SU-DHL-6 (cell line): ENCODE measurements around the gene LIFR.

ENCODE experiments used
- EZH2phosphoT487 ChIP-seq: fragments of 200-600 bp; sonication (generic), shearing (Covaris generic); conservative IDR thresholded peaks from 2 replicates; pipeline ENCODE4 v1.6.1; 2018; ENCODE audit warnings: mild to moderate bottlenecking, antibody characterized with exemption, low read length, moderate library complexity, mixed read lengths
- TF ChIP-seq, protein P1 (sequence below): fragments of 200-600 bp; sonication (generic); IDR thresholded peaks from one replicate; pipeline ENCODE4 v1.5.1; 2017; ENCODE audit warnings: antibody characterized with exemption, mild to moderate bottlenecking, low read length, moderate library complexity; ENCODE audit not compliant: insufficient read depth, poor library complexity, severe bottlenecking

DNA sequence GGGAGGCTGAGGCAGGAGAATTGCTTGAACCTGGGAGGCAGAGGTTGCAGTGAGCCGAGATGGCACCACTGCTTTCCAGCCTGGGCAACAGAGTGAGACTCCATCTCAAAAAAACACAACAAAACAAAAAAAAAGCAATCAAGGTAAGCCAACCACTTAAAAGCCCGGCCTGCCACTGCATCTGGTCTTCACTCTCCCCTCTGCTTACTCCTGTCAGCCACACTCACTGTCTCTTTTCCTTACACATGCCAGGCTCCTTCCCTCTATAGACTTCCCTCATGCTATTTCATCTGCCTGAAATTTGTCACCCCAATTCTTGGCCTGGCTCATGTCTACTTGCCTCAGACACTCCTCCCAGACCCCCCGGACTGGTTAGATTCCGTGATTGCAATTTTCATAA lies 17.6 kb upstream of the LIFR start:
- TF ChIP-seq, protein P1, sequence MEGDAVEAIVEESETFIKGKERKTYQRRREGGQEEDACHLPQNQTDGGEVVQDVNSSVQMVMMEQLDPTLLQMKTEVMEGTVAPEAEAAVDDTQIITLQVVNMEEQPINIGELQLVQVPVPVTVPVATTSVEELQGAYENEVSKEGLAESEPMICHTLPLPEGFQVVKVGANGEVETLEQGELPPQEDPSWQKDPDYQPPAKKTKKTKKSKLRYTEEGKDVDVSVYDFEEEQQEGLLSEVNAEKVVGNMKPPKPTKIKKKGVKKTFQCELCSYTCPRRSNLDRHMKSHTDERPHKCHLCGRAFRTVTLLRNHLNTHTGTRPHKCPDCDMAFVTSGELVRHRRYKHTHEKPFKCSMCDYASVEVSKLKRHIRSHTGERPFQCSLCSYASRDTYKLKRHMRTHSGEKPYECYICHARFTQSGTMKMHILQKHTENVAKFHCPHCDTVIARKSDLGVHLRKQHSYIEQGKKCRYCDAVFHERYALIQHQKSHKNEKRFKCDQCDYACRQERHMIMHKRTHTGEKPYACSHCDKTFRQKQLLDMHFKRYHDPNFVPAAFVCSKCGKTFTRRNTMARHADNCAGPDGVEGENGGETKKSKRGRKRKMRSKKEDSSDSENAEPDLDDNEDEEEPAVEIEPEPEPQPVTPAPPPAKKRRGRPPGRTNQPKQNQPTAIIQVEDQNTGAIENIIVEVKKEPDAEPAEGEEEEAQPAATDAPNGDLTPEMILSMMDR: no peak
- no peak for TF ChIP-seq EZH2phosphoT487
